GM10847 (cell line): ENCODE results near the gene BCAS1.

Source experiments
- POLR2A ChIP-seq: IDR thresholded peaks from 2 replicates; pipeline ENCODE4 v1.6.1; 2011; ENCODE audit not compliant: insufficient read length; ENCODE audit errors: extremely low read depth

BCAS1 gene

GRCh38 chr20:54090230-54091119 is 20.1 kb upstream of the BCAS1 start:
- no peak for TF ChIP-seq POLR2A

GRCh38 chr20:54088430-54088829 is 18.0 kb upstream of the BCAS1 start:
- TF ChIP-seq POLR2A: no peak

- no peak for TF ChIP-seq POLR2A
These were observed 16.2 kb upstream of the BCAS1 start for GRCh38 chr20:54086507-54087039.

- TF ChIP-seq POLR2A: no peak
These were observed 15.5 kb upstream of the BCAS1 start for GRCh38 chr20:54085910-54086309.

GRCh38 chr20:54085425-54085824 is 15.0 kb upstream of the BCAS1 start:
- no peak for TF ChIP-seq POLR2A

- TF ChIP-seq POLR2A: no peak
These were observed 14.5 kb upstream of the BCAS1 start for GRCh38 chr20:54084727-54085388.

GRCh38 chr20:54084193-54084592 is 13.8 kb upstream of the BCAS1 start:
- no peak for TF ChIP-seq POLR2A

GRCh38 chr20:54083459-54083858 is 13.1 kb upstream of the BCAS1 start:
- TF ChIP-seq POLR2A: no peak

GRCh38 chr20:54082100-54082499 is 11.7 kb upstream of the BCAS1 start:
- no peak for TF ChIP-seq POLR2A

GRCh38 chr20:54079652-54080051 is 9.3 kb upstream of the BCAS1 start:
- no peak for TF ChIP-seq POLR2A

GRCh38 chr20:54078296-54078984 is 8.0 kb upstream of the BCAS1 start:
- no peak for TF ChIP-seq POLR2A

GRCh38 chr20:54076259-54076658 is 5.9 kb upstream of the BCAS1 start:
- TF ChIP-seq POLR2A: no peak

GRCh38 chr20:54075322-54075721 is 4.9 kb upstream of the BCAS1 start:
- TF ChIP-seq POLR2A: no peak

GRCh38 chr20:54074511-54074910 is 4.1 kb upstream of the BCAS1 start:
- TF ChIP-seq POLR2A: no peak

- TF ChIP-seq POLR2A: no peak
These were observed 2.9 kb upstream of the BCAS1 start for GRCh38 chr20:54073288-54073687.
